Measurements from ENCODE around the gene MAPT. TPM values are rescaled to one million over a fixed set of nuclear protein-coding genes. Genes with fewer than 3 reads are reported as not detected.

The MAPT gene
- total RNA-seq, 1 experiment from 2014 or later, result 37.5 TPM

DNA sequence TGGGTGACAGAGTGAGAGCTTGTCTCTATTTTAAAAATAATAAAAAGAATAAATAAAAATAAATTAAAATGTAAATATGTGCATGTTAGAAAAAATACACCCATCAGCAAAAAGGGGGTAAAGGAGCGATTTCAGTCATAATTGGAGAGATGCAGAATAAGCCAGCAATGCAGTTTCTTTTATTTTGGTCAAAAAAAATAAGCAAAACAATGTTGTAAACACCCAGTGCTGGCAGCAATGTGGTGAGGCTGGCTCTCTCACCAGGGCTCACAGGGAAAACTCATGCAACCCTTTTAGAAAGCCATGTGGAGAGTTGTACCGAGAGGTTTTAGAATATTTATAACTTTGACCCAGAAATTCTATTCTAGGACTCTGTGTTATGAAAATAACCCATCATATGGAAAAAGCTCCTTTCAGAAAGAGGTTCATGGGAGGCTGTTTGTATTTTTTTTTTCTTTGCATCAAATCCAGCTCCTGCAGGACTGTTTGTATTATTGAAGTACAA lies 113.2 kb downstream of the MAPT start:
- ChIA-PET CTCF (interaction anchor here (1.2 to 1.4 kb wide), 2 partner anchors 17 to 37 kb away, joined by 3 to 4 read pairs; no protein-coding TSS in a partner anchor), POLR2A (no interaction called here), RAD21 (ENCODE audit: low non-redundant PET in 1 of 2, low total read pairs in 2 of 2, uncharacterized antibody in 2 of 2, unreplicated experiment in 2 of 2) (no interaction called here)
- Histone ChIP-seq H3K27ac (ENCODE audit: low read depth, low read length) (no peak overlapping the region), H3K27me3 (ENCODE audit: insufficient read depth, low read length) (no peaks in the 10 kb centered on the region), H3K9ac (ENCODE audit: low read length) (no peak overlapping the region), H3K4me1 (ENCODE audit: control insufficient read depth in 1 of 2, insufficient read depth in 2 of 2, low read length in 2 of 2) (0 out of 4 replicates have a peak, but pooled peaks cover 0 to 4% of the 10 kb centered on the region in 2 experiments), H2AFZ (ENCODE audit: low read depth, low read length, poor library complexity, severe bottlenecking) (no peak overlapping the region), H4K20me1 (ENCODE audit: insufficient read depth) (no peaks in the 10 kb centered on the region), H3K9me3 (ENCODE audit: control insufficient read depth in 1 of 2, insufficient read depth in 1 of 2, low read depth in 1 of 2, low read length in 2 of 2) (no peaks in the 10 kb centered on the region), H3K9me2 (ENCODE audit: insufficient read depth) (no peaks in the 10 kb centered on the region), H3K79me2 (ENCODE audit: insufficient read depth, low read length) (no peaks in the 10 kb centered on the region), H3K4me2 (ENCODE audit: low read length) (no peak overlapping the region), H3K36me3 (ENCODE audit: control insufficient read depth in 1 of 2, insufficient read depth in 2 of 2, low read length in 2 of 2) (no peaks in the 10 kb centered on the region), H3K4me3 (replicated peaks in 1 of 2; ENCODE audit: low read depth in 1 of 2, low read length in 2 of 2) (no peak overlapping the region)
- no peak for TF ChIP-seq EGR1 (IDR thresholded peaks at IDR 0.05; ENCODE audit: low read depth)
- DNase-seq (ENCODE audit: low read depth, low spot score) (no peak), ATAC-seq (no peak)
- intact Hi-C loops (cut with micrococcal nuclease), result no loop called here
- BruUV-seq (replicated peaks), result no TSS peak

DNA sequence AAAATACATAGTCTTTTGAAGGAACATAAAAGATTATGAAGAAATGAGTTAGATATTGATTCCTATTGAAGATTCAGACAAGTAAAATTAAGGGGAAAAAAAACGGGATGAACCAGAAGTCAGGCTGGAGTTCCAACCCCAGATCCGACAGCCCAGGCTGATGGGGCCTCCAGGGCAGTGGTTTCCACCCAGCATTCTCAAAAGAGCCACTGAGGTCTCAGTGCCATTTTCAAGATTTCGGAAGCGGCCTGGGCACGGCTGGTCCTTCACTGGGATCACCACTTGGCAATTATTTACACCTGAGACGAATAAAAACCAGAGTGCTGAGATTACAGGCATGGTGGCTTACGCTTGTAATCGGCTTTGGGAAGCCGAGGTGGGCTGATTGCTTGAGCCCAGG lies 114.2 kb downstream of the MAPT start:
- no peak overlapping the region for H2AFZ ChIP-seq (ENCODE audit: low read depth, low read length, poor library complexity, severe bottlenecking)
- no peaks in the 10 kb centered on the region for H3K36me3 ChIP-seq (ENCODE audit: control insufficient read depth in 1 of 2, insufficient read depth in 2 of 2, low read length in 2 of 2)
- H3K9me3 ChIP-seq (ENCODE audit: control insufficient read depth in 1 of 2, insufficient read depth in 1 of 2, low read depth in 1 of 2, low read length in 2 of 2), result no peaks in the 10 kb centered on the region
- no peaks in the 10 kb centered on the region for H3K79me2 ChIP-seq (ENCODE audit: insufficient read depth, low read length)
- TF ChIP-seq POLR2A (IDR thresholded peaks at IDR 0.05; ENCODE audit: borderline replicate concordance, extremely low read depth, insufficient read depth, insufficient read length) (no peak), RAD21 (IDR thresholded peaks at IDR 0.05; ENCODE audit: low read depth) (no peak), ZNF274 (IDR thresholded peaks at IDR 0.05; ENCODE audit: low read depth, low read length) (no peak), SRF (IDR thresholded peaks at IDR 0.05; ENCODE audit: low read depth) (no peak), SIN3A (IDR thresholded peaks at IDR 0.05; ENCODE audit: low read depth) (no peak), TCF7L2 (IDR thresholded peaks at IDR 0.05; ENCODE audit: borderline replicate concordance, extremely low read depth, insufficient read depth, insufficient read length) (no peak), ELF1 (IDR thresholded peaks at IDR 0.05; ENCODE audit: borderline replicate concordance, low read depth) (no peak), EZH2 (IDR thresholded peaks at IDR 0.05) (no peak), FOSL1 (IDR thresholded peaks at IDR 0.05; ENCODE audit: low read depth) (no peak), EZH2phosphoT487 (IDR thresholded peaks at IDR 0.05; ENCODE audit: borderline replicate concordance) (no peak), JUND (IDR thresholded peaks at IDR 0.05) (no peak), SP1 (IDR thresholded peaks at IDR 0.05; ENCODE audit: low read depth) (no peak), CEBPB (IDR thresholded peaks at IDR 0.05; ENCODE audit: low read depth) (no peak)
- TF ChIP-seq, protein P1, sequence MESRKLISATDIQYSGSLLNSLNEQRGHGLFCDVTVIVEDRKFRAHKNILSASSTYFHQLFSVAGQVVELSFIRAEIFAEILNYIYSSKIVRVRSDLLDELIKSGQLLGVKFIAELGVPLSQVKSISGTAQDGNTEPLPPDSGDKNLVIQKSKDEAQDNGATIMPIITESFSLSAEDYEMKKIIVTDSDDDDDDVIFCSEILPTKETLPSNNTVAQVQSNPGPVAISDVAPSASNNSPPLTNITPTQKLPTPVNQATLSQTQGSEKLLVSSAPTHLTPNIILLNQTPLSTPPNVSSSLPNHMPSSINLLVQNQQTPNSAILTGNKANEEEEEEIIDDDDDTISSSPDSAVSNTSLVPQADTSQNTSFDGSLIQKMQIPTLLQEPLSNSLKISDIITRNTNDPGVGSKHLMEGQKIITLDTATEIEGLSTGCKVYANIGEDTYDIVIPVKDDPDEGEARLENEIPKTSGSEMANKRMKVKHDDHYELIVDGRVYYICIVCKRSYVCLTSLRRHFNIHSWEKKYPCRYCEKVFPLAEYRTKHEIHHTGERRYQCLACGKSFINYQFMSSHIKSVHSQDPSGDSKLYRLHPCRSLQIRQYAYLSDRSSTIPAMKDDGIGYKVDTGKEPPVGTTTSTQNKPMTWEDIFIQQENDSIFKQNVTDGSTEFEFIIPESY (IDR thresholded peaks at IDR 0.05; ENCODE audit: extremely low read depth, insufficient replicate concordance, low read length), result no peak
- TF ChIP-seq, protein P2, sequence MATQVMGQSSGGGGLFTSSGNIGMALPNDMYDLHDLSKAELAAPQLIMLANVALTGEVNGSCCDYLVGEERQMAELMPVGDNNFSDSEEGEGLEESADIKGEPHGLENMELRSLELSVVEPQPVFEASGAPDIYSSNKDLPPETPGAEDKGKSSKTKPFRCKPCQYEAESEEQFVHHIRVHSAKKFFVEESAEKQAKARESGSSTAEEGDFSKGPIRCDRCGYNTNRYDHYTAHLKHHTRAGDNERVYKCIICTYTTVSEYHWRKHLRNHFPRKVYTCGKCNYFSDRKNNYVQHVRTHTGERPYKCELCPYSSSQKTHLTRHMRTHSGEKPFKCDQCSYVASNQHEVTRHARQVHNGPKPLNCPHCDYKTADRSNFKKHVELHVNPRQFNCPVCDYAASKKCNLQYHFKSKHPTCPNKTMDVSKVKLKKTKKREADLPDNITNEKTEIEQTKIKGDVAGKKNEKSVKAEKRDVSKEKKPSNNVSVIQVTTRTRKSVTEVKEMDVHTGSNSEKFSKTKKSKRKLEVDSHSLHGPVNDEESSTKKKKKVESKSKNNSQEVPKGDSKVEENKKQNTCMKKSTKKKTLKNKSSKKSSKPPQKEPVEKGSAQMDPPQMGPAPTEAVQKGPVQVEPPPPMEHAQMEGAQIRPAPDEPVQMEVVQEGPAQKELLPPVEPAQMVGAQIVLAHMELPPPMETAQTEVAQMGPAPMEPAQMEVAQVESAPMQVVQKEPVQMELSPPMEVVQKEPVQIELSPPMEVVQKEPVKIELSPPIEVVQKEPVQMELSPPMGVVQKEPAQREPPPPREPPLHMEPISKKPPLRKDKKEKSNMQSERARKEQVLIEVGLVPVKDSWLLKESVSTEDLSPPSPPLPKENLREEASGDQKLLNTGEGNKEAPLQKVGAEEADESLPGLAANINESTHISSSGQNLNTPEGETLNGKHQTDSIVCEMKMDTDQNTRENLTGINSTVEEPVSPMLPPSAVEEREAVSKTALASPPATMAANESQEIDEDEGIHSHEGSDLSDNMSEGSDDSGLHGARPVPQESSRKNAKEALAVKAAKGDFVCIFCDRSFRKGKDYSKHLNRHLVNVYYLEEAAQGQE (IDR thresholded peaks at IDR 0.05; ENCODE audit: low read depth), result no peak
- TF ChIP-seq, protein P3, sequence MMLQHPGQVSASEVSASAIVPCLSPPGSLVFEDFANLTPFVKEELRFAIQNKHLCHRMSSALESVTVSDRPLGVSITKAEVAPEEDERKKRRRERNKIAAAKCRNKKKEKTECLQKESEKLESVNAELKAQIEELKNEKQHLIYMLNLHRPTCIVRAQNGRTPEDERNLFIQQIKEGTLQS (IDR thresholded peaks at IDR 0.05), result no peak
- DNase-seq (ENCODE audit: low read depth, low spot score) (no peak), ATAC-seq (no peak)
- ChIA-PET CTCF (no interaction called here), POLR2A (no interaction called here), RAD21 (ENCODE audit: low non-redundant PET in 1 of 2, low total read pairs in 2 of 2, uncharacterized antibody in 2 of 2, unreplicated experiment in 2 of 2) (no interaction called here)
- H3K4me3 ChIP-seq (replicated peaks in 1 of 2; ENCODE audit: low read depth in 1 of 2, low read length in 2 of 2), result no peak overlapping the region
- no TSS peak for BruUV-seq (replicated peaks)
- H3K9ac ChIP-seq (ENCODE audit: low read length), result no peak overlapping the region
- H3K27ac ChIP-seq (ENCODE audit: low read depth, low read length), result no peak overlapping the region
- H3K27me3 ChIP-seq (ENCODE audit: insufficient read depth, low read length), result no peaks in the 10 kb centered on the region
- no peaks in the 10 kb centered on the region for H4K20me1 ChIP-seq (ENCODE audit: insufficient read depth)
- H3K4me1 ChIP-seq (ENCODE audit: control insufficient read depth in 1 of 2, insufficient read depth in 2 of 2, low read length in 2 of 2), result no peaks in the 10 kb centered on the region
- intact Hi-C loops (cut with micrococcal nuclease), result no loop called here
- H3K4me2 ChIP-seq (ENCODE audit: low read length), result no peak overlapping the region
- H3K9me2 ChIP-seq (ENCODE audit: insufficient read depth), result no peaks in the 10 kb centered on the region

Measured in HCT116 (cell line).